Muscle of arm (tissue), 12 donors: ENCODE results near the gene ADARB2. TPM values are rescaled to one million over a fixed set of nuclear protein-coding genes. Genes with fewer than 3 reads are reported as not detected.
"Not testable (repeated sequence)": the region's sequence is repeated elsewhere in the genome, so short reads cannot be mapped to it uniquely, and the experiment has no call there.

Experiments used
- DNase-seq: peaks from one replicate; pipeline ENCODE4 v3.0.0-alpha.2; 2013
- polyA plus RNA-seq, 12 donors: library from polyadenylated mRNA; unstranded; fragments of 120-200 nt; gene quantifications; one replicate each; pipeline ENCODE4 v1.2.1, GENCODE V29; 2013; ENCODE audit not compliant: insufficient read length in 12 of 12

Gene ADARB2
- polyA plus RNA-seq, 12 donors = 0.07 to 0.48 (median 0.32) TPM; not detected in 2

GRCh38 chr10:1467334-1468076 lies 269.8 kb downstream of the ADARB2 start:
- no peak for DNase-seq

GRCh38 chr10:1465993-1466764 lies 271.1 kb downstream of the ADARB2 start:
- DNase-seq = peak; percentile 40

- DNase-seq = no peak
These were observed 271.9 kb downstream of the ADARB2 start for GRCh38 chr10:1465418-1465911.

GRCh38 chr10:1464881-1465417 lies 272.4 kb downstream of the ADARB2 start:
- no peak for DNase-seq

GRCh38 chr10:1463971-1464370 lies 273.4 kb downstream of the ADARB2 start:
- not testable (repeated sequence) for DNase-seq

GRCh38 chr10:1462994-1463633 lies 274.2 kb downstream of the ADARB2 start:
- DNase-seq = no peak

GRCh38 chr10:1462521-1462920 lies 274.8 kb downstream of the ADARB2 start:
- DNase-seq = no peak

- DNase-seq = no peak
These were observed 275.3 kb downstream of the ADARB2 start for GRCh38 chr10:1462032-1462431.

GRCh38 chr10:1461016-1461415 lies 276.3 kb downstream of the ADARB2 start:
- DNase-seq = no peak

- DNase-seq = not testable (repeated sequence)
These were observed 277.7 kb downstream of the ADARB2 start for GRCh38 chr10:1459664-1460063.

GRCh38 chr10:1454951-1455350 lies 282.4 kb downstream of the ADARB2 start:
- no peak for DNase-seq

- DNase-seq = no peak
These were observed 282.9 kb downstream of the ADARB2 start for GRCh38 chr10:1454428-1454827.

GRCh38 chr10:1452777-1453176 lies 284.5 kb downstream of the ADARB2 start:
- DNase-seq = no peak

- no peak for DNase-seq
These were observed 285.4 kb downstream of the ADARB2 start for GRCh38 chr10:1451941-1452340.

- no peak for DNase-seq
These were observed 285.9 kb downstream of the ADARB2 start for GRCh38 chr10:1451362-1451888.

- DNase-seq = no peak
These were observed 287.6 kb downstream of the ADARB2 start for GRCh38 chr10:1449572-1450205.

- DNase-seq = no peak
These were observed 288.3 kb downstream of the ADARB2 start for GRCh38 chr10:1449021-1449420.

GRCh38 chr10:1448252-1448930 lies 288.9 kb downstream of the ADARB2 start:
- no peak for DNase-seq

- no peak for DNase-seq
These were observed 292.5 kb downstream of the ADARB2 start for GRCh38 chr10:1444826-1445225.

GRCh38 chr10:1440897-1441296 lies 296.4 kb downstream of the ADARB2 start:
- DNase-seq = no peak
